Omental fat pad (tissue), 4 donors: ENCODE measurements around the gene SLCO1A2. TPM values are rescaled to one million over a fixed set of nuclear protein-coding genes. Genes with fewer than 3 reads are reported as not detected.
"Not testable (repeated sequence)": the region's sequence is repeated elsewhere in the genome, so short reads cannot be mapped to it uniquely, and the experiment has no call there.

ENCODE experiments used
- ATAC-seq: fragments of 150-250 bp; one replicate; pipeline ENCODE4 v1.9.1; 2016; ENCODE audit warnings: mild to moderate bottlenecking, moderate library complexity; ENCODE audit not compliant: low FRiP score
- DNase-seq: peaks from one replicate; pipeline ENCODE4 v3.0.0-alpha.2; 2019; ENCODE audit warnings: low spot score
- CTCF ChIP-seq, 3 donors: fragments of 450-650 bp; IDR thresholded peaks; one replicate each; pipeline ENCODE4 v1.5.1; 2016 to 2017; ENCODE audit warnings: antibody characterized with exemption in 3 of 3, mild to moderate bottlenecking in 3 of 3, moderate library complexity in 2 of 3
- total RNA-seq, 4 donors: library from RNA; depleted of rRNA; stranded (reverse); fragments of >200 nt; gene quantifications; one replicate each; pipeline ENCODE4 v1.1.0, GENCODE V29; 2016

Gene SLCO1A2
- total RNA-seq = not detected

- TF ChIP-seq CTCF (IDR thresholded peaks at IDR 0.05) = no peak
- ATAC-seq (no peak), DNase-seq (no peak)
These were observed at the start of gene SLCO1A2 for GRCh38 chr12:21334771-21335325. Gene SLCO1A2 (minus strand): TSS chr12:21334917. CDS start chr12:21334647, 270 bp downstream.

- DNase-seq (no peak), ATAC-seq (no peak)
- no peak for TF ChIP-seq CTCF (IDR thresholded peaks at IDR 0.05)
These were observed 49.5 kb upstream of the SLCO1A2 start for GRCh38 chr12:21384261-21384660.

GRCh38 chr12:21381320-21381719, 46.6 kb upstream of the SLCO1A2 start:
- ATAC-seq, DNase-seq: not testable (repeated sequence)

- no peak for TF ChIP-seq CTCF (IDR thresholded peaks at IDR 0.05)
- DNase-seq = no peak
- no peak for ATAC-seq
These were observed 44.5 kb upstream of the SLCO1A2 start for GRCh38 chr12:21379218-21379617.

GRCh38 chr12:21372602-21373001, 37.9 kb upstream of the SLCO1A2 start, which contains the start of gene IAPP:
Gene IAPP (plus strand): TSS chr12:21372902. CDS start chr12:21373352, 450 bp downstream.
- TF ChIP-seq CTCF (IDR thresholded peaks at IDR 0.05) = no peak
- no peak for ATAC-seq
- no peak for DNase-seq

- DNase-seq (no peak), ATAC-seq (no peak)
- no peak for TF ChIP-seq CTCF (IDR thresholded peaks at IDR 0.05)
These were observed 36.2 kb upstream of the SLCO1A2 start for GRCh38 chr12:21370845-21371449.

- ATAC-seq = no peak
- no peak for DNase-seq
- no peak for TF ChIP-seq CTCF (IDR thresholded peaks at IDR 0.05)
These were observed 34.6 kb upstream of the SLCO1A2 start for GRCh38 chr12:21369141-21369980.

GRCh38 chr12:21360632-21361031, 25.9 kb upstream of the SLCO1A2 start:
- ATAC-seq, DNase-seq: not testable (repeated sequence)
